GM12872 (cell line): ENCODE data around the gene MGMT.

Experiments used
- CTCF ChIP-seq: IDR thresholded peaks from 3 replicates; pipeline ENCODE4 v1.5.1; 2011; ENCODE audit warnings: low read depth, mild to moderate bottlenecking, low read length, moderate library complexity; ENCODE audit not compliant: insufficient read depth

The MGMT gene

GRCh38 chr10:129523031-129523722, 56.1 kb downstream of the MGMT start:
- TF ChIP-seq CTCF, result no peak

GRCh38 chr10:129523723-129524316, 56.8 kb downstream of the MGMT start:
- TF ChIP-seq CTCF, result no peak

- TF ChIP-seq CTCF, result no peak
These were observed 57.9 kb downstream of the MGMT start for GRCh38 chr10:129524936-129525335.

GRCh38 chr10:129525401-129525801, 58.4 kb downstream of the MGMT start:
- TF ChIP-seq CTCF, result no peak

GRCh38 chr10:129526943-129527342, 59.9 kb downstream of the MGMT start:
- TF ChIP-seq CTCF, result no peak

DNA sequence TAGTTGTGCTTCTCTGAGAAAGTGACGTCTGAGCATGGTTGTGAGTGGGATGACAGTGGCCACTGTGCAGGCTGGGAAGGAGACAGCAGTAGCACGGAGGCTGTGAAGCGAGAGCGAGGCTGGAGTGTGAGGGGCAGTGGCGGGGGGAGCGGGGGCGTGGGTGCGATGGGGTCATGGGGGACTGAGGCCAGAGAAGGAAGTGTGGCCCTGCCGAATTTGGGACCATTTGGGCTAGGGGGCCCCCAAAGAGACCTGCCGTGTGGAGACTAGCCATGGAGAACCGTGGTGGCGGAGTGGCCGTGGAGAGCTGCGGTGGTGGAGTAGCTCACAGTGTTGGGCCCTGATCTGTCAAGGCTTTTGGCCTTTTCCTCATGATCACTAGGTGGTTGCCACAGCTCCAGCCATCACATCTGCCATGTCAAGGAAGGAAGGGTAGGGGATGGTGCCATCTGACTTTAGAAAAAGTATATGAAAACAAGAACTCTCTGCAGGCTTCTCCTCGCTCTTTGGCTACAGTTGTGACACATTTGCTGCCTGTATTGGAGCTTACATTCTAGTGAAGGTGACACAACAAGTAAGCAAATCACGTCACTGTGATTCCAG, 61.4 kb downstream of the MGMT start:
- no peak for TF ChIP-seq CTCF

GRCh38 chr10:129530581-129530980, 63.5 kb downstream of the MGMT start:
- no peak for TF ChIP-seq CTCF
